B cell (primary cell): ENCODE results near the gene IFRD1.

Experiments used
- CTCF ChIP-seq: fragments of 200-600 bp; IDR thresholded peaks from one replicate; pipeline ENCODE4 v1.8.0; 2022; ENCODE audit warnings: antibody characterized with exemption, mild to moderate bottlenecking
- EZH2 ChIP-seq: IDR thresholded peaks from 2 replicates; pipeline ENCODE4 v1.6.1; 2012; ENCODE audit warnings: borderline replicate concordance, low read depth, mild to moderate bottlenecking, moderate library complexity, low read length; ENCODE audit not compliant: insufficient read depth, poor library complexity, severe bottlenecking

GRCh38 chr7:112512451-112513210 is 62.4 kb downstream of the IFRD1 start:
- TF ChIP-seq CTCF (no peak), EZH2 (no peak)
